Measurements from ENCODE around the gene CEBPG. TPM values are rescaled to one million over a fixed set of nuclear protein-coding genes. Genes with fewer than 3 reads are reported as not detected.

The CEBPG gene
- total RNA-seq, 1 experiment from 2014 or later, result 51.1 TPM

DNA sequence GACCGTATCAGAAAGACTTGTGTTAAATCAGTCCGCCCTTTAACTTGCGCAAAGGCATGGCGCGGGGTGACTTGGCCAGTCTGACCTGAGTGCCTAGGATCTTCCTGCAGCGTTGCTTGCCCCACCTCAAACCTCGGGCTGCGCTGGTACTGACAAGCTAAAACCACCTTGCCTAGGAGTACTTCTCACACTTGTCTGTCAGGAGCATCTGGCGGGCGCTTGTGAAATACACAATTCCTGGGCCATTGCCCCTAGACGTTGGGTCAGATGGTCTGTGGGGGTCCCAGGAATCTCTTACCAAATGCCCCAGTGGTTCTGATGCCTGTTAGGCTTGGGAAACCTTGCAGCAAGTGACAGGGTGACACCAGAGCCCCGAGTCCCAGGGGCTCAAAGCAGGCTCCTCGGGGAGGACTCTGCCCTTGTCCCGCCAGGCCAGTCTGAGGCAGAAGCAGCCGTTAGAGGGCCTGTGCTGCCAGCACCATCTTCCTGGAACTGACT is 12.9 kb downstream of the CEBPG start (continued):
- TF ChIP-seq, protein P1, sequence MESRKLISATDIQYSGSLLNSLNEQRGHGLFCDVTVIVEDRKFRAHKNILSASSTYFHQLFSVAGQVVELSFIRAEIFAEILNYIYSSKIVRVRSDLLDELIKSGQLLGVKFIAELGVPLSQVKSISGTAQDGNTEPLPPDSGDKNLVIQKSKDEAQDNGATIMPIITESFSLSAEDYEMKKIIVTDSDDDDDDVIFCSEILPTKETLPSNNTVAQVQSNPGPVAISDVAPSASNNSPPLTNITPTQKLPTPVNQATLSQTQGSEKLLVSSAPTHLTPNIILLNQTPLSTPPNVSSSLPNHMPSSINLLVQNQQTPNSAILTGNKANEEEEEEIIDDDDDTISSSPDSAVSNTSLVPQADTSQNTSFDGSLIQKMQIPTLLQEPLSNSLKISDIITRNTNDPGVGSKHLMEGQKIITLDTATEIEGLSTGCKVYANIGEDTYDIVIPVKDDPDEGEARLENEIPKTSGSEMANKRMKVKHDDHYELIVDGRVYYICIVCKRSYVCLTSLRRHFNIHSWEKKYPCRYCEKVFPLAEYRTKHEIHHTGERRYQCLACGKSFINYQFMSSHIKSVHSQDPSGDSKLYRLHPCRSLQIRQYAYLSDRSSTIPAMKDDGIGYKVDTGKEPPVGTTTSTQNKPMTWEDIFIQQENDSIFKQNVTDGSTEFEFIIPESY (IDR thresholded peaks at IDR 0.05; ENCODE audit: extremely low read depth, insufficient replicate concordance, low read length), result no peak
- TF ChIP-seq, protein P2, sequence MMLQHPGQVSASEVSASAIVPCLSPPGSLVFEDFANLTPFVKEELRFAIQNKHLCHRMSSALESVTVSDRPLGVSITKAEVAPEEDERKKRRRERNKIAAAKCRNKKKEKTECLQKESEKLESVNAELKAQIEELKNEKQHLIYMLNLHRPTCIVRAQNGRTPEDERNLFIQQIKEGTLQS (IDR thresholded peaks at IDR 0.05), result no peak
- TF ChIP-seq POLR2A (IDR thresholded peaks at IDR 0.05; ENCODE audit: borderline replicate concordance, extremely low read depth, insufficient read depth, insufficient read length), result no peak
- no peak for TF ChIP-seq SRF (IDR thresholded peaks at IDR 0.05; ENCODE audit: low read depth)

DNA sequence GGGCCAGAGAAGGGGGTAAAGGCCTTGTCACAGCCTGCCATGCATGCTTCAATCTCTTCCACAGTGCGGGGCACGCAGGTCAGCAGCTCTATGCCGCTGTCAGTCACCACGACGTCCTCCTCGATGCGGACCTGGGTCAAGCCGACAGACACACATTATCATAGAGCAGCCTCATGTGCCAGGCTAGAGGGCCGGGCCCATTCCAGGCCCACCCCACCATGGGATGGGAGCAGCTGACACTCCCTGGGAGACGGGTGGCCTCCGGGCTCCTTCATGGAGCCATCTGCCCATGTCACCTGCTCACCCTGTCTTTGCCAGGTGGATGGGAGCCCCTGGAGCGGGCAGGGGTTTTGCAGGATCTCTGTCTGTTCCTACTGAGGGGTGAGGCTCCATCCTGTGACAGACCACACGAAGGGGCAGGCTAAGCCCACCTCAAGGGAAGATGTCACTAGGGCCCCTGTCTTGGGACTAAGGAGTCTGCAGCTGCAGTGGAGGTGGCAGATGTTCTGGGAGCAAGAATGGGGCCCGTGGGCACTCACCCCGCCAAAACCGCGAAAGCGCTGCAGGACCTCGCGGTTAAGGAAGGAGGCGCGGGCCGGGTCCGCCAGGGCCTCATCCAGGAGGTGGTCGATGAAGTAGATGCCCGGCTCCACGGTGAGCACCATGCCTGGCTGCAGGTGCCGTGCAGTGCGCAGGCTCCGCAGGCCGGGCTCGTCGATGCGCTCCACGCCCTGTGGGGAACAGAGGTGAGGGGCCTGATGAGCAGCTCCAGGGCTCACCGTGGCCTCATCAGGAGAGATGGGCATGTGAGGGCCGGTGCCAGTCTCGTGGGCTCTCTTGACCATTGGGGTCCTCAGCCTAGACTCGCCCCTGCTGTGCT is 14.1 kb downstream of the CEBPG start:
- ChIA-PET POLR2A (interaction anchor here (1.4 kb wide), 1 partner anchor 11 kb away, joined by 3 read pairs; no protein-coding TSS in a partner anchor), RAD21 (ENCODE audit: low non-redundant PET in 1 of 2, low total read pairs in 2 of 2, uncharacterized antibody in 2 of 2, unreplicated experiment in 2 of 2) (no interaction called here), CTCF (no interaction called here)
- H2AFZ ChIP-seq (ENCODE audit: low read depth, low read length, poor library complexity, severe bottlenecking), result no peak overlapping the region
- H4K20me1 ChIP-seq (ENCODE audit: insufficient read depth), result no peaks in the 10 kb centered on the region
- no peaks in the 10 kb centered on the region; a peak in 1 of 4 replicates for H3K36me3 ChIP-seq (ENCODE audit: control insufficient read depth in 1 of 2, insufficient read depth in 2 of 2, low read length in 2 of 2)
- H3K79me2 ChIP-seq (ENCODE audit: insufficient read depth, low read length), result peaks cover 22% of the 10 kb centered on the region
- H3K9me3 ChIP-seq (ENCODE audit: control insufficient read depth in 1 of 2, insufficient read depth in 1 of 2, low read depth in 1 of 2, low read length in 2 of 2), result no peaks in the 10 kb centered on the region
- no peaks in the 10 kb centered on the region for H3K27me3 ChIP-seq (ENCODE audit: insufficient read depth, low read length)
- DNase-seq (ENCODE audit: low read depth, low spot score) (no peak), ATAC-seq (no peak)
- TF ChIP-seq CEBPB (IDR thresholded peaks at IDR 0.05; ENCODE audit: low read depth) (no peak), EGR1 (IDR thresholded peaks at IDR 0.05; ENCODE audit: low read depth) (no peak), ZFX (IDR thresholded peaks at IDR 0.05) (no peak), SRF (IDR thresholded peaks at IDR 0.05; ENCODE audit: low read depth) (no peak), EZH2phosphoT487 (IDR thresholded peaks at IDR 0.05; ENCODE audit: borderline replicate concordance) (no peak), POLR2AphosphoS5 (IDR thresholded peaks at IDR 0.05; ENCODE audit: low read depth, low read length) (no peak), CBX3 (IDR thresholded peaks at IDR 0.05; ENCODE audit: low read depth) (no peak), EZH2 (IDR thresholded peaks at IDR 0.05) (no peak)
- H3K4me3 ChIP-seq (replicated peaks in 1 of 2; ENCODE audit: low read depth in 1 of 2, low read length in 2 of 2), result no peak overlapping the region
- BruUV-seq (replicated peaks), result no TSS peak
- H3K27ac ChIP-seq (ENCODE audit: low read depth, low read length), result no peak overlapping the region
- H3K4me1 ChIP-seq (ENCODE audit: control insufficient read depth in 1 of 2, insufficient read depth in 2 of 2, low read length in 2 of 2), result no peaks in the 10 kb centered on the region
- no peaks in the 10 kb centered on the region for H3K9me2 ChIP-seq (ENCODE audit: insufficient read depth)
- no peak overlapping the region for H3K4me2 ChIP-seq (ENCODE audit: low read length)
- intact Hi-C loops (cut with micrococcal nuclease), result no loop called here
- H3K9ac ChIP-seq (ENCODE audit: low read length), result no peak overlapping the region
